ENCODE results near the gene LAMA2. TPM values are rescaled to one million over a fixed set of nuclear protein-coding genes. Genes with fewer than 3 reads are reported as not detected.
A peak's percentile ranks its signal among the peaks of the same experiment; 100 is the strongest.
"Not testable (repeated sequence)": the region's sequence is repeated elsewhere in the genome, so short reads cannot be mapped to it uniquely, and the experiment has no call there.

The LAMA2 gene
- total and polyA plus RNA-seq, 4 experiments from 2014 or later, result 0.20 to 0.87 (median 0.43) TPM

- no peaks in the 10 kb centered on the region for H3K9me3 ChIP-seq (ENCODE audit: control insufficient read depth in 1 of 2, low read length in 2 of 2)
- POLR2A ChIA-PET (ENCODE audit: partially characterized antibody), result no interaction called here
- Mint-ChIP-seq H3K4me1 (no peaks in the 10 kb centered on the region), H3K36me3 (no peaks in the 10 kb centered on the region), H3K27me3 (no peaks in the 10 kb centered on the region), H3K27ac (no peak overlapping the region), H3K9me3 (peaks cover 0 to 2% (median 0%) of the 10 kb centered on the region in 8 donors), H3K4me3 (no peak overlapping the region)
- no peaks in the 10 kb centered on the region for H3K4me1 ChIP-seq (ENCODE audit: insufficient read depth, low read length)
- CTCF ChIA-PET (ENCODE audit: partially characterized antibody), result no interaction called here
- no peak overlapping the region for H3K4me3 ChIP-seq (ENCODE audit: low read length in 2 of 2)
- no peak overlapping the region for H3K27ac ChIP-seq (ENCODE audit: low read depth, low read length)
- intact Hi-C loops (cut with micrococcal nuclease), result no loop called here
- DNase-seq, result no peak
- no peaks in the 10 kb centered on the region for H3K27me3 ChIP-seq (ENCODE audit: insufficient read depth, low read length)
- no peaks in the 10 kb centered on the region for H3K36me3 ChIP-seq (ENCODE audit: insufficient read depth, low read length)
Observed at GRCh38 chr6:129164032-129164431, 281.1 kb downstream of the LAMA2 start.

GRCh38 chr6:129172279-129172995, 289.5 kb downstream of the LAMA2 start:
- Mint-ChIP-seq H3K27me3 (peaks cover 6 to 11% of the 10 kb centered on the region in 2 donors), H3K4me3 (peak overlapping the region in 3 of 8 donors; percentile 58 to 84 (median 67))
- H3K4me3 ChIP-seq (ENCODE audit: low read length in 2 of 2); POLR2A ChIA-PET (ENCODE audit: partially characterized antibody); H3K9me3 ChIP-seq (ENCODE audit: control insufficient read depth in 1 of 2, low read length in 2 of 2); CTCF ChIA-PET (ENCODE audit: partially characterized antibody); H3K4me1 ChIP-seq (ENCODE audit: insufficient read depth, low read length); H3K27ac Mint-ChIP-seq; H3K4me1 Mint-ChIP-seq; H3K27ac ChIP-seq (ENCODE audit: low read depth, low read length); intact Hi-C loops (cut with micrococcal nuclease); H3K36me3 ChIP-seq (ENCODE audit: insufficient read depth, low read length); H3K27me3 ChIP-seq (ENCODE audit: insufficient read depth, low read length); H3K9me3 Mint-ChIP-seq; DNase-seq; H3K36me3 Mint-ChIP-seq: not testable (repeated sequence)

- Histone ChIP-seq H3K27me3 (ENCODE audit: insufficient read depth, low read length) (no peaks in the 10 kb centered on the region), H3K4me3 (ENCODE audit: low read length in 2 of 2) (no peak overlapping the region), H3K27ac (ENCODE audit: low read depth, low read length) (no peak overlapping the region), H3K4me1 (ENCODE audit: insufficient read depth, low read length) (no peaks in the 10 kb centered on the region), H3K9me3 (ENCODE audit: control insufficient read depth in 1 of 2, low read length in 2 of 2) (no peaks in the 10 kb centered on the region), H3K36me3 (ENCODE audit: insufficient read depth, low read length) (no peaks in the 10 kb centered on the region)
- Mint-ChIP-seq H3K27me3 (peaks cover 9 to 11% of the 10 kb centered on the region in 2 donors), H3K4me1 (peaks cover 0 to 8% (median 1%) of the 10 kb centered on the region in 4 donors), H3K36me3 (peaks cover 0 to 4% of the 10 kb centered on the region in 2 donors), H3K9me3 (peaks cover 0 to 4% (median 0%) of the 10 kb centered on the region in 8 donors), H3K4me3 (no peak overlapping the region), H3K27ac (no peak overlapping the region)
- intact Hi-C loops (cut with micrococcal nuclease), result no loop called here
- no peak for DNase-seq
- POLR2A ChIA-PET (ENCODE audit: partially characterized antibody), result no interaction called here
- CTCF ChIA-PET (ENCODE audit: partially characterized antibody), result no interaction called here
Observed at GRCh38 chr6:129175066-129175465, 292.1 kb downstream of the LAMA2 start.

GRCh38 chr6:129177801-129178200, 294.9 kb downstream of the LAMA2 start:
- Histone ChIP-seq H3K27me3 (ENCODE audit: insufficient read depth, low read length) (no peaks in the 10 kb centered on the region), H3K4me1 (ENCODE audit: insufficient read depth, low read length) (no peaks in the 10 kb centered on the region), H3K9me3 (ENCODE audit: control insufficient read depth in 1 of 2, low read length in 2 of 2) (no peaks in the 10 kb centered on the region), H3K27ac (ENCODE audit: low read depth, low read length) (no peak overlapping the region), H3K4me3 (ENCODE audit: low read length in 2 of 2) (no peak overlapping the region), H3K36me3 (ENCODE audit: insufficient read depth, low read length) (no peaks in the 10 kb centered on the region)
- Mint-ChIP-seq H3K27me3 (peaks cover 9 to 11% of the 10 kb centered on the region in 2 donors), H3K27ac (no peak overlapping the region), H3K36me3 (peaks cover 0 to 4% of the 10 kb centered on the region in 2 donors), H3K9me3 (peaks cover 0 to 4% (median 0%) of the 10 kb centered on the region in 8 donors), H3K4me3 (no peak overlapping the region), H3K4me1 (peaks cover 0 to 6% (median 1%) of the 10 kb centered on the region in 4 donors)
- CTCF ChIA-PET (ENCODE audit: partially characterized antibody), result no interaction called here
- POLR2A ChIA-PET (ENCODE audit: partially characterized antibody), result no interaction called here
- intact Hi-C loops (cut with micrococcal nuclease), result no loop called here
- DNase-seq, result no peak

DNA sequence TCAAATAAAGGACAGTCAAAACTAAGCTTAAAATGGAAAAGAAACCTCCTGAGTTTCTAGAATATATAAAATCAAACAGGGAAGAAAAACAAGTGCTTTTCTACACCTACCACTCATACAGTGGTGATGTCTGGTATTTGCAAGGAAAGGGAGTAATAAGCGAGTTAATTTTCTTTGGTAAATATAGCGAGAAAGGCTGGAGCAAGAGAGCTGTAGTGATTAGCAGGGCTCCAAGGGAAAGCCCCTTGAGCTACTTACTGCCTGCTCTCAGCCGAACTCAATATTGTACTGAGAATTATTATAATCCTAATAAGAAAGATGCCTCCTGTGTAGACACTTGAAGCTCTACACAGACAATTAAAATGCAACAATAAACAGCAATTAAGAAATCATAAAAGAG, 296.3 kb downstream of the LAMA2 start:
- Histone ChIP-seq H3K27me3 (ENCODE audit: insufficient read depth, low read length) (no peaks in the 10 kb centered on the region), H3K36me3 (ENCODE audit: insufficient read depth, low read length) (no peaks in the 10 kb centered on the region), H3K4me3 (ENCODE audit: low read length in 2 of 2) (no peak overlapping the region), H3K9me3 (ENCODE audit: control insufficient read depth in 1 of 2, low read length in 2 of 2) (no peaks in the 10 kb centered on the region), H3K27ac (ENCODE audit: low read depth, low read length) (no peak overlapping the region), H3K4me1 (ENCODE audit: insufficient read depth, low read length) (no peaks in the 10 kb centered on the region)
- Mint-ChIP-seq H3K4me1 (no peaks in the 10 kb centered on the region), H3K36me3 (no peaks in the 10 kb centered on the region), H3K27ac (no peak overlapping the region), H3K4me3 (no peak overlapping the region), H3K27me3 (peaks cover 6 to 8% of the 10 kb centered on the region in 2 donors), H3K9me3 (peaks cover 0 to 4% (median 0%) of the 10 kb centered on the region in 8 donors)
- intact Hi-C loops (cut with micrococcal nuclease), result no loop called here
- POLR2A ChIA-PET (ENCODE audit: partially characterized antibody), result no interaction called here
- no peak for DNase-seq
- CTCF ChIA-PET (ENCODE audit: partially characterized antibody), result no interaction called here

DNA sequence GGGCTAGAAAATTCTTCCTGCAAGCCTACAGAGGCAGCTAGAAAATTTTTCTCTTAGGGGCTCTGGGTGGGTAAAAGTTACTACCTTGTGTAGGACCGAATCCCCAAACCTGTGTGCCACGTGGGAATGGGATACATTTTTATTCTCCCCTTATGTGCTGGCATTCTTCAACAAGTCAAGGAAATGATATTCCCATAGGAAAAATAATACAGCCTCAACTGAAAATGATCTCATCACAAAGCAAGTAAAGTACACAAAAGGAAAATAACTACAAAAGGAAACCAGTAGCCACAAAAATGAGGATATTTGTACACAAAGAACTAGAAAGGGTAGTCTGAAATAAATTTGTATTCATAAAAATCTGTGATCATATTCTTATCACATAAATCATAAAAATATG, 298.1 kb downstream of the LAMA2 start:
- ChIA-PET CTCF (ENCODE audit: partially characterized antibody) (no interaction called here), POLR2A (ENCODE audit: partially characterized antibody) (no interaction called here)
- no peak for DNase-seq
- no peaks in the 10 kb centered on the region for H3K9me3 Mint-ChIP-seq
- no peaks in the 10 kb centered on the region for H3K4me1 Mint-ChIP-seq
- Histone ChIP-seq H3K36me3 (ENCODE audit: insufficient read depth, low read length) (no peaks in the 10 kb centered on the region), H3K4me3 (ENCODE audit: low read length in 2 of 2) (no peak overlapping the region), H3K27ac (ENCODE audit: low read depth, low read length) (no peak overlapping the region), H3K9me3 (ENCODE audit: control insufficient read depth in 1 of 2, low read length in 2 of 2) (no peaks in the 10 kb centered on the region), H3K4me1 (ENCODE audit: insufficient read depth, low read length) (no peaks in the 10 kb centered on the region), H3K27me3 (ENCODE audit: insufficient read depth, low read length) (no peaks in the 10 kb centered on the region)
- peaks cover 0 to 3% of the 10 kb centered on the region in 2 donors for H3K27me3 Mint-ChIP-seq
- no peak overlapping the region for H3K4me3 Mint-ChIP-seq
- intact Hi-C loops (cut with micrococcal nuclease), result no loop called here
- H3K27ac Mint-ChIP-seq, result no peak overlapping the region
- no peaks in the 10 kb centered on the region for H3K36me3 Mint-ChIP-seq

- Mint-ChIP-seq H3K27ac (no peak overlapping the region), H3K9me3 (no peaks in the 10 kb centered on the region), H3K36me3 (no peaks in the 10 kb centered on the region), H3K4me3 (no peak overlapping the region), H3K4me1 (no peaks in the 10 kb centered on the region), H3K27me3 (no peaks in the 10 kb centered on the region)
- no peaks in the 10 kb centered on the region for H3K4me1 ChIP-seq (ENCODE audit: insufficient read depth, low read length)
- H3K27ac ChIP-seq (ENCODE audit: low read depth, low read length), result no peak overlapping the region
- no peak for DNase-seq
- no peaks in the 10 kb centered on the region for H3K9me3 ChIP-seq (ENCODE audit: control insufficient read depth in 1 of 2, low read length in 2 of 2)
- ChIA-PET POLR2A (ENCODE audit: partially characterized antibody) (no interaction called here), CTCF (ENCODE audit: partially characterized antibody) (no interaction called here)
- intact Hi-C loops (cut with micrococcal nuclease), result no loop called here
- no peaks in the 10 kb centered on the region for H3K36me3 ChIP-seq (ENCODE audit: insufficient read depth, low read length)
- no peak overlapping the region for H3K4me3 ChIP-seq (ENCODE audit: low read length in 2 of 2)
- no peaks in the 10 kb centered on the region for H3K27me3 ChIP-seq (ENCODE audit: insufficient read depth, low read length)
Observed at GRCh38 chr6:129183187-129183591, 300.3 kb downstream of the LAMA2 start.

Data from CD4-positive, alpha-beta memory T cell (primary cell).